Motor neuron (in vitro differentiated cells): ENCODE results near the gene NR3C2. TPM values are rescaled to one million over a fixed set of nuclear protein-coding genes. Genes with fewer than 3 reads are reported as not detected.

Experiments used
- ATAC-seq, 8 experiments: fragments of 200-7000 bp; cut with Tn5 transposase; replicated peaks in 6 of 8; 2 replicates each; pipeline ENCODE4 v1.8.0; 2021; ENCODE audit warnings: mild to moderate bottlenecking in 8 of 8, moderate library complexity in 8 of 8
- H3K27ac ChIP-seq, 2 donors: fragments of 250-450 bp; sonication (Bioruptor Pico); 2 replicates each; pipeline ENCODE4 v1.9.0; 2021; ENCODE audit warnings: antibody characterized with exemption in 2 of 2, mild to moderate bottlenecking in 2 of 2, moderate library complexity in 1 of 2
- H3K4me1 ChIP-seq, 2 donors: fragments of 250-450 bp; sonication (Bioruptor Pico); replicated peaks in 1 of 2; 2 replicates each; pipeline ENCODE4 v1.6.1; 2021; ENCODE audit warnings: antibody characterized with exemption in 2 of 2, mild to moderate bottlenecking in 2 of 2, moderate library complexity in 1 of 2
- H3K4me3 ChIP-seq, 5 donors: fragments of 250-450 bp; sonication (Bioruptor Pico); 2 replicates each; pipeline ENCODE4 v1.9.0; 2021; ENCODE audit warnings: antibody characterized with exemption in 5 of 5, mild to moderate bottlenecking in 5 of 5, moderate library complexity in 4 of 5
- WGBS, 10 experiments: fragments of 450-650 bp; shearing (Covaris generic); methylation state at CpG; one replicate each; pipeline ENCODE4 v1.0.0; 2022; 5-methylcytosine and 5-hydroxymethylcytosine counted together
- in situ Hi-C, 9 experiments: fragments of 400-800 bp; cut with MboI; loops; one replicate each; pipeline ENCODE4 v1.15.0; 2021; ENCODE audit warnings: low sequenced_read_pairs in 9 of 9, low pct_unique_long_range_greater_than_20kb in 2 of 9; ENCODE audit not compliant: unreplicated experiment in 9 of 9
- total RNA-seq, 8 experiments: library from RNA; unstranded; fragments of 300-600 nt; gene quantifications; 2 replicates each; pipeline versions ENCODE4 v1.2.3 to v1.2.4, GENCODE V29; 2022

NR3C2 gene
- total RNA-seq, 8 experiments from 2014 or later: 0.25 to 8.3 (median 1.4) TPM

DNA sequence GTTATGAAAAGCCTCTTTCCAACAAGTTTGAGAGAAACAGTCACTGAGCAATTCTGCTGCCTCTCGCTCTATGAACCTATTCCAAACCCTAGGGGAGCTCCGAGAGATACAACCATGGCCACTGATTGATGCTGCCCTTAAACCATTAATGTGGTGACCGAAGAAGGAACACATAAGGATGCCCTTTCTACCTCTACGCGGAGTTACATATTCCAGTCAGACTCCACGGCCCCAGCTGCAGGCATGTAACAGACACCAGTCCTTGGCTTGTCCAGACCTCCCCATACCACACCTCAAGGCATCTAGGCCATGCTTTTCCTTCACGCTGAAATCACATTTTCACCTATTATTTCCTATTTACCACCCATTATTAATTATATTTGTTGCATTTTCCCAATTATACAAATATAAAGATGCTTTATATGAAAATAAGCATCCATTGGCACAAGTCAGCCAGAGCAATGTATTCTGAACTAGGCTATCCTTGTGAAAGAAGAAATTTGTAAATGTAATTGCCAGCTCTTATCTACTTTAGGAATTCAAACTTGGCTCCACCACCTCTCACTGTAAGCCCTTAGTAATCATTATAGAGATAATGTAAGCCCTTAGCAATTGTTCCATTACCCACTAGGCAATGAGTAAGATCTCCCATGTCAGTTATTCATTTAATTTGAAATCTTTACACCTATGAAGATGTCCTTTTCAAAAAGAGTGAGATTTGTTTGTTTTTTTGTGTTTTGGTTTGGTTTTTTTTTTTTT is 338.4 kb downstream of the NR3C2 start:
- in situ Hi-C loops: no loop called here

DNA sequence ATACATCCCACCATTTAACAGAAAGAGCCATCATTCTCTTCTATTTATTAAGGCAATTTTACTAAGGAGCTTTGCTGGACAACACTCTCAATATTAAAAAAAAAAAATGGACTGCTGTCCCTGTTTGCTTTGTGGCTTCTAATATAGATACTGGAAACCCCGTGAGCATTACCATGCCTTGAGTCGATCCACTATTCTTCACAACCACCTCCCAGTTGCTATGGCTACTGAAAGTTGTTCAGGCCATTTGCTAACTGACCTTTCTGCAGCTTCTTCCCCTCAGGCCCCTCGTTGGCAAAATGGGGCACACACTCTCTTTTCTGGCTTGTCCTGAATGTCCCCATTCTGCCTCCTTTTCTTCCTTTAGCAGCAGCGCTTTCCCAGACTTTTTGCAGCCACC is 340.4 kb downstream of the NR3C2 start:
- peak in 5 of 8 experiments; percentile 40 to 68 (median 56) for ATAC-seq
- WGBS, 10 experiments: 26 to 80% (median 44%) methylated on average over 1 to 4 of the region's 4 CpGs; no CpG with 5 or more reads in 2 of the 10 experiments
- Histone ChIP-seq H3K4me3 (no peak overlapping the region), H3K4me1 (peaks cover 7 to 21% of the 10 kb centered on the region in 2 donors), H3K27ac (no peak overlapping the region)
- in situ Hi-C loops: no loop called here

More for the DNA sequence above, 338.4 kb downstream of the NR3C2 start:
- no peak for ATAC-seq
- Histone ChIP-seq H3K27ac (no peak overlapping the region), H3K4me1 (peaks cover 7 to 17% of the 10 kb centered on the region in 2 donors), H3K4me3 (no peak overlapping the region)
- 81 to 100% (median 93%) methylated on average over 3 to 7 of the region's 7 CpGs; no CpG with 5 or more reads in 1 of the 10 experiments for WGBS, 10 experiments

DNA sequence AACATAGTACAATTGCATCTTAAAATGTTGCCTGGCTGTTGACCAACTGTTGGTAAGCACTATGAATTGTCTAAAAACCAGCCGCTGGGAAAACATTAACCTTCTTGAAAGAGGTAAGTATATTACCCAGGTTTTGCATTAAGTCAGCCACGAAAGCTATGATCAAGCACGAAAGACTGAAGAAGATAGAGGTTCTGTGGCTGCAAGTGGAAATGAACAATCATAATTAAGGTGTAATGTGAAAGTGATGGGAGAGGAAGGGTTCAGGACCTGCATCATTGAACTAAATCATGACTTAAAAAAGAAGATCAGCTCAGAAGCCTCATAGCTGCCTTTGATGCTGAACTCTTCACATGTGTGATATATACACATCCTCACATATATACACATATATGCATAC is 341.0 kb downstream of the NR3C2 start:
- in situ Hi-C loops: no loop called here
- Histone ChIP-seq H3K4me3 (no peak overlapping the region), H3K27ac (no peak overlapping the region), H3K4me1 (peaks cover 7 to 21% of the 10 kb centered on the region in 2 donors)
- ATAC-seq: no peak
- 20 to 100% (median 93%) methylated on average over 1 to 3 of the region's 3 CpGs; no CpG with 5 or more reads in 1 of the 10 experiments for WGBS, 10 experiments

DNA sequence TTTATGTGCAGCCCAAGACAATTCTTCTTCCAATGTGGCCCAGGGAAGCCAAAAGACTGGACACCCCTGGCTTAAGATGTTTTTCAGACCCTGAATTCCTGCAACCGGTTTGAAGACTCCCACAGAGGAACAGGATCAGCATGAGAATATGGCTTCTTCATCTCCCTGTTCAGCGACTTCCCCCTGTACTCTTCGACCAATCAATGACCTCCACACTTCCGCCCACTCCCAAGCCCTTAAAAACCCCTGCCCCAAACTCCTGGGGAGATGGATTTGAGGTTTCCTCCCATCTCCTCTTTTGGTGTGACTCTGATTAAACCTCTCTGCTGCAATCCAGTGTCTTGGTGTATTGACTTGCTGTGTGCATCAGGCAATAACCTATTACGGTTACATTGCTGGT is 344.4 kb downstream of the NR3C2 start:
- Histone ChIP-seq H3K4me3 (no peak overlapping the region), H3K4me1 (peaks cover 7 to 21% of the 10 kb centered on the region in 2 donors), H3K27ac (no peak overlapping the region)
- in situ Hi-C loops: no loop called here
- 40 to 100% (median 87%) methylated on average over 1 to 5 of the region's 5 CpGs; no CpG with 5 or more reads in 3 of the 10 experiments for WGBS, 10 experiments
- ATAC-seq: no peak

DNA sequence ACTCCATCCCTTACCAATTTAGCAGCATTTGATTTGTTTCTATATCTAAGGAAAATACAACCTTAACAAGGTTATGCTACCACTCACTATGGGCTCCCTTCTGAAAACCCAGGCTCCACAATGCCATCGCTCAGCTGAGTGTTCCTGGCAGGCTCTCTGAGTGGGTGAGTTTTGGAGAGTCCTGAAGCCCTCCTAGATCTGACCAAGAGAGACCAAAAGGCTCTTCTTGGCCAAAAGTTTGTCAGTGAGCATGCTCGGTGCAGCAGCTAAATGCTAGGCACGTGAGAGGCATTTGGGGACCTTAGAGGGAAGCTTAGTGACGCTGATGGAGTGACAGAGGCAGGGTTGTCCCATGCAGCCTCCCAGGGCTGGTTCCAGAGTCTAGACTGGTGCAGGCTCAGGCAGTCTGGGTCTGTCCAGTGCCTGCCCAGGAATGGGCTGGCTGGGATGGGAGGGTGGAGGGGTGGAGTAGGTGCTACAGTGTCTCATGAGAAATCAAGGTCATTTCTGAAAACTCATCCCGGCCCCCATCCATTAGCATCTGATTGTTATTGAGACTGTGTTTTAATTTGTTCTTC is 346.8 kb downstream of the NR3C2 start:
- H3K4me3 ChIP-seq: no peak overlapping the region
- in situ Hi-C loops: no loop called here
- no peak overlapping the region for H3K27ac ChIP-seq
- peaks cover 0 to 6% of the 10 kb centered on the region in 2 donors for H3K4me1 ChIP-seq
- WGBS, 10 experiments: 0 to 100% (median 86%) methylated on average over 1 to 4 of the region's 5 CpGs; no CpG with 5 or more reads in 1 of the 10 experiments
- ATAC-seq: no peak

DNA sequence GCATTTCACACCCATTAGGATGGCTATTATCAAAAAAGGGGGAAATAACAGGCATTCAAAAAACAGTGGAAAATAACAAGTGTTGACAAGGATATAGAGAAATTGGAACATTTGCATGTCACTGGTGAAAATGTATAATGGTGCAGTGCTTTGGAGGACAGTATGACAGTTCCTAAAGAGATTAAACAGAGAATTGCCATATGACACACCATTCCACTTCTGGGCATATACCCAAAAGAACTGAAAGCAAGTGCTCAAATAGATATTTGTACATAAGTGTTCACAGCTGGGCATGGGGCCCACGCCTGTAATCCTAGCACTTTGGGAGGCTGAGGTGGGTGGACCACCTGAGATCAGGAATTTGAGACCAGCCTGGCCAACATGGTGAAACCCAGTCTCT is 348.1 kb downstream of the NR3C2 start:
- H3K4me1 ChIP-seq: peaks cover 0 to 4% of the 10 kb centered on the region in 2 donors
- no peak overlapping the region for H3K27ac ChIP-seq
- no peak for ATAC-seq
- in situ Hi-C loops: no loop called here
- 50 to 60% methylated on average over 1 of the region's 1 CpG; no CpG with 5 or more reads in 8 of the 10 experiments for WGBS, 10 experiments
- H3K4me3 ChIP-seq: no peak overlapping the region

DNA sequence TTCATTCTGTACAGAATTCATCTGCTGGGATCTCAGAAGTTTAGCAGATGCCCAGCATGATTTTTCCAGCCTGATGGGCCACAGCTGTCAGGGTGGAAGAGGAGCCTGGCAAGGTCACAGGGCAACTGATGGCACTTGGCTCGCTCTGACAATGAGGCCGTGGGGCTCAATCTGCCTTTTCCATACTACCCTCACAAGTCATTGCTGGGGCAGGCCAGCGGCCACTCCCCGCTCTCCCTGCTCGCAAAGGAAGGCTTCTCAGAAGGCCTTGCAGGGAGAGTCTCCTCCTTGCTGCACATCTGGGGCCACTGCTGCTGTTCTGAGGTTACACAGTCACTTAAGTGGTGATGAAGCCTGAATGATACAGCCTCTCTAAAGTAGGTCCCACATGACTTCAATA is 349.1 kb downstream of the NR3C2 start:
- ATAC-seq: no peak
- H3K27ac ChIP-seq: no peak overlapping the region
- H3K4me3 ChIP-seq: no peak overlapping the region
- WGBS, 10 experiments: 80 to 100% (median 81%) methylated on average over 1 to 5 of the region's 5 CpGs; no CpG with 5 or more reads in 7 of the 10 experiments
- no peaks in the 10 kb centered on the region for H3K4me1 ChIP-seq
- in situ Hi-C loops: no loop called here

DNA sequence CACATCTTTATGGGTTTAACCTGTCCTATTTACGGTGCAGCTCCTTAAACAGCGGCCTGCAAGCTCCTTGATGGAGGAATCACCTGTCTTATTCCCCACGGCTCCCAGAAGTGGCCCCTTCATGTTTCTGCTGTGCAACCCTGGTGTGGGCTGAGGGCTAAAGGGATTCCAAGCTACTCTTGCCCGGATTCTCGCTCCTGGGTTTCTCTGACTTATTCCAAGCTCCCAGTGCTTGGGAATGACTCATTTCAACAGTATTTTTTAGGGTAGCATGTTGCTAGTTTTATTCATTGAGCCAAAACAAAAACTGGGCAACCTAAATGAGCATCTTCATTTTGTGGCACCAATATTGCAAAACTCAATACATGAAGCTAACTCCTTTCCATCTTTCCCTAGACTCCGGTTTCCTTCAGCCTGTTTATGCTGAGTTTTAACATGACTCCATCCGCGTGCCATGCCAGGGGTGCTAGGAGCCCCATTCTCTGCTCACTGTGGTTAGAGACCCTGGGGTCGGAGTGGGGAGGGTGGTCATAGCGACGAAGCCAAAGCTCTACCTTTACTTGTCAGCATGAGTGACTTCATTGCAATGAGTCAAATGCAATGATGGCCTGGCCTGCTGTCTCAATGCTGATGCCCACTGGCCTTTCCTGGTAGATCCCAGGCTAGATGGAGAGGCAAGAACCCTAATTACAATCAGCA is 349.7 kb downstream of the NR3C2 start:
- in situ Hi-C loops: no loop called here
- 76 to 100% (median 94%) methylated on average over 2 to 8 of the region's 11 CpGs; no CpG with 5 or more reads in 1 of the 10 experiments for WGBS, 10 experiments
- no peak overlapping the region for H3K27ac ChIP-seq

DNA sequence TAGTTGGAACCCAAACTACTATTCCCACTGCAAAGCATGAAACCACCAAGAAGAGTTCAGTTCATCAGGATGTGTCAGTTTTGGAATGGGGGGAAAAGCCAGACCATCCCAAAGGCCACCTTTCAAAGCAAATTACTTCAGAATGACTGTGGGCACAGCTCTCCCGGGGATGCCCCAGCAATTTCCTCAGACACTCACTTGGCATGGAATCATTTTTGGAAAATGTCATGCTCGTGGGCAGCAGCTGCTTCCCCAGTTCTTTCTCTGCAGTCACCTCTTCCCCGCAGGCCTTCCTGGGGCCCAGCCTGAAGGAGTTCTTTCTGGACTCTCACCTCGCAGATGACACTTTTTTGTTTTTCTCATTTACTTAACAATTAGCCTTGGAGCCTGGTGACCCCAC is 350.3 kb downstream of the NR3C2 start:
- no peaks in the 10 kb centered on the region for H3K4me1 ChIP-seq
- H3K27ac ChIP-seq: no peak overlapping the region
- in situ Hi-C loops: no loop called here
- no peak for ATAC-seq
- 40 to 95% (median 73%) methylated on average over 1 to 4 of the region's 4 CpGs; no CpG with 5 or more reads in 5 of the 10 experiments for WGBS, 10 experiments
- no peak overlapping the region for H3K4me3 ChIP-seq

More for the DNA sequence above, 349.7 kb downstream of the NR3C2 start:
- ATAC-seq: no peak
- H3K4me3 ChIP-seq: no peak overlapping the region
- no peaks in the 10 kb centered on the region for H3K4me1 ChIP-seq

DNA sequence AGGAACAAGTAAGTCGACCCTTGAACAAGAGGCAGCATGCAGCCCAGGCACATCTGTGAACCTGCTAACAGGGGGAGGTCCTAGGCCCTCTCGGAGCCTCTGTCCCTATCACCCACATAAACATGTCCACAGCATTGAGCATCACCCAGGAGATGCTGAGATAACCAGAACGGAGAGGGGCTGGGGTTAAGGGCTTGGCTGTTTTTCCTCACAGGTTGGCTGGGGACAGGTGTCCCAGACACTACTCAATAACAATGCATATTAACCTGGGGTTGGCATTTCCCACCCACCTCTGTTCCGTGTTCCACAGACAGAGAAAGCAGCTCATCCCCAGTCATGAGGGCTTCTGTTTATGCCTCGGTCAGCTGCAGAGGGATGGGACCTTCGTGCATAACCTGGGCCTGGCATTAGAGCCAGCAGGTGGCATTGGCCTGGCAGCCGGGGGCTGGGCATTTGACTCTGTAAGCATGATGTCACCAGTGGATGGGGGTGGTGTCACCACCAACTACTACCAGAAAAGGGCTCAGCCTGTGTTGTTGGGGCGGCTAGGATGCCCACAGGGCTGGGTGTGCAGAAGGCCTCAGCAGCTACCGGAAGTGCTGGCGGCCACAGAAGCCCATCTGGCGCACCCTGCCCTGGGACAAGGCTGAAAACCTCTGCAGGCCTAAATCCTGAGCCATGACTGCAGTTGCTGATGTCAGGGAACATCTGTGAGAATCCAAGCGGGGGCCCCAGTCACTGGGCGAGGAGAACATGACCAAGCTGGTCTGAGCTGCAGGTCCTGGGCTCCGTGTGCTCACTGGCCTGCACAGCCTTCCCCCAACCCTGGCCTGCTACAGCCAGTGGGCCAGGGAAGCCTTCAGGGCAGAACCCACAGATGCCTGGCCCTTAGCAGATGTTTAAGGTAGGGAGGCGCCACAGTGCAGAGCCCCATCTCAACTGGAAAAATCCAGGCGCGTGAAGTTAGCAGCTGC is 351.4 kb downstream of the NR3C2 start:
- ATAC-seq: peak in 2 of 8 experiments; percentile 22 to 40
- Histone ChIP-seq H3K4me1 (no peaks in the 10 kb centered on the region), H3K4me3 (no peak overlapping the region), H3K27ac (no peak overlapping the region)
- in situ Hi-C loops: no loop called here
- 80 to 100% (median 93%) methylated on average over 1 to 4 of the region's 17 CpGs; no CpG with 5 or more reads in 4 of the 10 experiments for WGBS, 10 experiments

DNA sequence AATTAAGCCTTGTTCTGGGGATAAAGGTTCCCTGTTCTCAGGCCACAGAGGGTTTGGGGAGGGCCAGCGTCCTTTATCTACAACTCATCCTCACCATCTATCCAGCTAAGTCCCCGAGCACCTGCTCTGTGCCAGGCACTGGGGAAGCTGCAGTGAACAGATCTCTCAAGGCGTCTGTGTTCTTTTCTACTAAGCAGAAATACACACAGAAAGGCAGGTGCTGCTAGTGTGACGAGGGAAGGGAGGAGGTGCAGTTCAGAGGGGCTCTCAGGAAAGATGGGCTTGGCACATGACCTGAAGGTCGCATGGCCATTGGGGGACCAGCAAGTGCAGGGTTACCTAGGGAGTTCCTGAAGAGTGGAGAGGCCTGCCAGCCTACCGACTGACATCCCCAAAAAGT is 352.2 kb downstream of the NR3C2 start:
- Histone ChIP-seq H3K27ac (no peak overlapping the region), H3K4me1 (no peaks in the 10 kb centered on the region), H3K4me3 (no peak overlapping the region)
- in situ Hi-C loops: no loop called here
- ATAC-seq: no peak
- 70 to 100% (median 93%) methylated on average over 1 to 3 of the region's 6 CpGs; no CpG with 5 or more reads in 5 of the 10 experiments for WGBS, 10 experiments

DNA sequence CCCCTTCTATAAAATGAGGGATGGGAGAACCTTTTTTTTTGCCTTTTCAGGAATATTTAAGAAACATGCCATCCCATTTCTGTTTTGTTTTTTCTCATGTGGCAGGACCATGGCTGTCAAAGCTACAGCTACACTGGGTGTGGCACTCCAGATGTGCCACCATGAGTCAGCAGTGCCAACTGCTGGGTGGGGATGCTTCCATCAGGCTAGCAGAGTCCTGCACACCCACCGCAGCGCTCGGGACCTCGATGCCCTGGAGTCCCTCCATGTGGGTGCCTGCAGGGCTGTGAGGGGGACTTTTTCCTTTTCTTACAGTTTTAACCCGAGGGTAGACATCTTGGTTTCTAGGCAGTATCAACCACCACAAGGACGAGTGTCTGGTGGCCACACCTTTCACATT is 352.6 kb downstream of the NR3C2 start:
- in situ Hi-C loops: no loop called here
- no peak overlapping the region for H3K4me3 ChIP-seq
- H3K27ac ChIP-seq: no peak overlapping the region
- H3K4me1 ChIP-seq: no peaks in the 10 kb centered on the region
- ATAC-seq: peak in 3 of 8 experiments; percentile 26 to 43 (median 32)
- WGBS, 10 experiments: 60 to 87% (median 67%) methylated on average over 1 to 3 of the region's 6 CpGs; no CpG with 5 or more reads in 5 of the 10 experiments
